T-helper 17 cell (primary cell): ENCODE measurements around the gene KDELR3. TPM values are rescaled to one million over a fixed set of nuclear protein-coding genes. Genes with fewer than 3 reads are reported as not detected.

Experiments
- ATAC-seq: fragments of 150-1000 bp; cut with Tn5 transposase; 2 replicates; pipeline ENCODE4 v1.10.0; 2021; ENCODE audit warnings: mild to moderate bottlenecking, moderate library complexity
- DNase-seq, 3 donors: peaks; one replicate each; pipeline versions ENCODE4 v3.0.0 to v3.0.0-alpha.2; 2020 to 2021
- H3K9me3 ChIP-seq: one replicate; pipeline ENCODE4 v1.7.0; 2013; ENCODE audit warnings: low read length, mild to moderate bottlenecking; ENCODE audit not compliant: control insufficient read depth, poor library complexity, severe bottlenecking
- H3K27ac Mint-ChIP-seq: one replicate; pipeline ENCODE4 v1.8.0; 2022; ENCODE audit warnings: mild to moderate bottlenecking, moderate library complexity, mixed read lengths
- H3K27me3 Mint-ChIP-seq: one replicate; pipeline ENCODE4 v1.8.0; 2022; ENCODE audit warnings: mixed read lengths
- H3K36me3 Mint-ChIP-seq: one replicate; pipeline ENCODE4 v1.8.0; 2022; ENCODE audit warnings: low read depth, mixed read lengths
- H3K4me1 Mint-ChIP-seq: one replicate; pipeline ENCODE4 v1.8.0; 2022; ENCODE audit warnings: mild to moderate bottlenecking, mixed read lengths
- H3K4me3 Mint-ChIP-seq: one replicate; pipeline ENCODE4 v1.8.0; 2022; ENCODE audit warnings: mild to moderate bottlenecking, moderate library complexity, mixed read lengths
- total RNA-seq, 4 donors: library from RNA in 2 of 4; stranded (reverse) in 2 of 4; gene quantifications; one replicate each; pipeline ENCODE4 v1.2.3 and lab custom pipeline; 2022 to 2026

The KDELR3 gene
- total RNA-seq, 2 donors from 2014 or later, result not detected

DNA sequence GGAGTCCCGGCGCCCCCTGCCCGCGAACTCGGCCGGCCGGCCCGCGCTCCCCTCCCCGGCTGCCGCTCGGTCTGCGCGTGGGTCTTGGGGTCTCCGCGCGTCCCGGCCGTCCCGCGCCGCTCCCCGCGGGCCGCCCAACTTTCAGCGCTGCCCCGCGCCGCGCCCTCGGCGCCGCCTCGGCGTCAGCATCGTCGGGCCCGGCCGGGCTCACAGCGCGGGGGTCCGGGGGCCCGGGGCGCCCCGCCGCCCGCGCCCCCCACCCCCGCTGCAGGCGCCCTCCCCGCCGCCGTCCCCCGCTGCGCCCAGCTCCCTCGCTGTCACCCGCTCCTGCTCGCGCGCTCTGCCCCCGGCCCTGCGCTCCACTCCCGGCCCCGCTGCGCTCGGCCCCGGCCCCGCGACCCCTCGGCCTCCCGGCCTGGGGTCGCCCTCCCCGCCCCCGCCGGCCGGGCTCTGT, 12.8 kb upstream of the KDELR3 start, which contains the start of gene KCNJ4:
TSS of gene KCNJ4 (minus strand) at position 124 of the 454 bp plus-strand sequence. CDS start 27,067 bp downstream, outside the sequence.
- Mint-ChIP-seq H3K4me1 (peaks cover 17% of the 10 kb centered on the region), H3K27ac (no peak within 1 kb of the TSS), H3K4me3 (peak within 1 kb of the TSS; percentile 88), H3K36me3 (peaks cover 18% of the 10 kb centered on the region), H3K27me3 (peaks cover 75% of the 10 kb centered on the region)
- H3K9me3 ChIP-seq, result no peaks in the 10 kb centered on the region
- no peak for DNase-seq
- ATAC-seq, result no peak

GRCh38 chr22:38455530-38456271, 12.2 kb upstream of the KDELR3 start:
- ATAC-seq (peak; percentile 41), DNase-seq (no peak)
- H3K36me3 Mint-ChIP-seq, result peaks cover 22% of the 10 kb centered on the region
- peaks cover 21% of the 10 kb centered on the region for H3K4me1 Mint-ChIP-seq
- peaks cover 75% of the 10 kb centered on the region for H3K27me3 Mint-ChIP-seq
- no peaks in the 10 kb centered on the region for H3K9me3 ChIP-seq
- peak overlapping the region; percentile 88 for H3K4me3 Mint-ChIP-seq
- no peak overlapping the region for H3K27ac Mint-ChIP-seq

- Mint-ChIP-seq H3K4me3 (peak overlapping the region; percentile 88), H3K27me3 (peaks cover 75% of the 10 kb centered on the region), H3K27ac (no peak overlapping the region), H3K36me3 (peaks cover 22% of the 10 kb centered on the region), H3K4me1 (peaks cover 21% of the 10 kb centered on the region)
- no peak for DNase-seq
- H3K9me3 ChIP-seq, result no peaks in the 10 kb centered on the region
- ATAC-seq, result no peak
Measured at GRCh38 chr22:38456272-38456835, 11.5 kb upstream of the KDELR3 start.

GRCh38 chr22:38456841-38457699, 10.8 kb upstream of the KDELR3 start:
- H3K4me3 Mint-ChIP-seq, result peak overlapping the region; percentile 88
- ATAC-seq (no peak), DNase-seq (no peak)
- peaks cover 21% of the 10 kb centered on the region for H3K4me1 Mint-ChIP-seq
- H3K9me3 ChIP-seq, result no peaks in the 10 kb centered on the region
- no peak overlapping the region for H3K27ac Mint-ChIP-seq
- H3K27me3 Mint-ChIP-seq, result peaks cover 77% of the 10 kb centered on the region
- H3K36me3 Mint-ChIP-seq, result peaks cover 22% of the 10 kb centered on the region

DNA sequence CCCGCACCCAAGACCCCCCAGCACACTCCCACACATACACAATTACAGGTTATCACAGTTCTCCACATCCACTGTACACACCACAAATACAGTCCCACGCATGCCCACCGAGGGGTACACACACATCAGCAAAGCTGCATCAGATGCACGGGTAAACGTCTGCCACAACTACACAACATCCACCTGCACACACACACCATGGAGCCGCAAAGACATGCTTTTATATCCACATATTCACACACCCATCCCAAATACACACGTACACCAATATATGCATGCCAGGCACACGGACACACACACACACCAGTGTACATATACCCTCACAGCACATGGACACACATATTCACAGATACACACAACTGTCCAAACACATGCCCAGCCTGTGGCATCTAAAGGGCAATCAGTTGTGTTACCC, 7.5 kb upstream of the KDELR3 start:
- no peak overlapping the region for H3K4me3 Mint-ChIP-seq

GRCh38 chr22:38461057-38461413, 6.9 kb upstream of the KDELR3 start:
- no peak for DNase-seq
- Mint-ChIP-seq H3K27ac (no peak overlapping the region), H3K4me3 (no peak overlapping the region), H3K36me3 (peaks cover 18% of the 10 kb centered on the region), H3K27me3 (peaks cover 86% of the 10 kb centered on the region), H3K4me1 (peaks cover 14% of the 10 kb centered on the region)
- ATAC-seq, result peak; percentile 29
- H3K9me3 ChIP-seq, result no peaks in the 10 kb centered on the region

More for the DNA sequence above, 7.5 kb upstream of the KDELR3 start:
- Mint-ChIP-seq H3K36me3 (peaks cover 18% of the 10 kb centered on the region), H3K27me3 (peaks cover 80% of the 10 kb centered on the region), H3K27ac (no peak overlapping the region), H3K4me1 (peaks cover 14% of the 10 kb centered on the region)
- no peaks in the 10 kb centered on the region for H3K9me3 ChIP-seq
- ATAC-seq (no peak), DNase-seq (no peak)

- H3K27me3 Mint-ChIP-seq, result peaks cover 86% of the 10 kb centered on the region
- peaks cover 16% of the 10 kb centered on the region for H3K36me3 Mint-ChIP-seq
- H3K4me3 Mint-ChIP-seq, result no peak overlapping the region
- ATAC-seq, result peak; percentile 79
- DNase-seq, result peak in 1 of 3 donors; percentile 37
- peaks cover 14% of the 10 kb centered on the region for H3K4me1 Mint-ChIP-seq
- no peaks in the 10 kb centered on the region for H3K9me3 ChIP-seq
- H3K27ac Mint-ChIP-seq, result no peak overlapping the region
Measured at GRCh38 chr22:38461414-38462081, 6.3 kb upstream of the KDELR3 start.

DNA sequence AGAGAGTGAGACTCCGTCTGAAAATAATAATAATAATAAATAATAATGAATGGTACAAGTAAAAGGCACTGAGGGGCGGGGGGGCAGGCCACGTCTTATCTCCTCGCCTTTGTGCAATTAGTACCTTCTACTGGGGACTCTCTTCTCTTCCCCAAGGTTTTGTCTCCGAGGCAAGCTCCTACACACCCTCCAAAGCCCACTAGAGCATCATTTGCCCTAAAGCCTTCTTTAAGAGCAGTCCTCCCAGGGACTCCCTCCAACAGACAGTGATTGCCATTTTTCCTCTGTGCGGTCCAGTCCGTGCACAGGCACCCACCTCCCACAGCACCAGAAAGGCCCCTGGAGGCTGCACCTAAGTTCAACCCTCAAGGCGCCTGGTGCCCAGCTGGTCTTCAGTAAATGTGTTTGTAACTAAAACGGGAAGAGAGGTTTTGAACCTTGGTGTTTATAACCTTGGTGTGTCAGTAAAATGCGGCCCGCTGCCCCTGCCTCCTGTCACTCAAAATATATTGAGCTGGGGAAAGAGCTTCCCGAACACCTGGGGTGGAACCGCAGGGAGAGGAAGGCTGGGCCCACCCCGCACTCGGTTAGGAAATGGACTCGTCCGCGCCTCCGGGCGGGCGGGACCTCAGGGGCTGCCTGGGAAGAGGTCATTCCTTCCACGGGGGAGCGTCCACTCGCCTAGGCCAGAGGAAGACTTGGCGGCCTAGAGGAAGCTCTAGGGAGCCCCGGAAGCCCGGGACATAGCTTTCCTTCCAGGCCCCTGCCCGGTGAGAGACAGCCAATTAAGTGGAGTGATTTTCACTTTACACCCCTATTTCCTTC, 4.7 kb upstream of the KDELR3 start:
- DNase-seq (no peak), ATAC-seq (no peak)
- Mint-ChIP-seq H3K4me1 (peaks cover 11% of the 10 kb centered on the region), H3K27me3 (peaks cover 82% of the 10 kb centered on the region), H3K36me3 (peaks cover 7% of the 10 kb centered on the region), H3K27ac (no peak overlapping the region), H3K4me3 (no peak overlapping the region)
- H3K9me3 ChIP-seq, result no peaks in the 10 kb centered on the region

DNA sequence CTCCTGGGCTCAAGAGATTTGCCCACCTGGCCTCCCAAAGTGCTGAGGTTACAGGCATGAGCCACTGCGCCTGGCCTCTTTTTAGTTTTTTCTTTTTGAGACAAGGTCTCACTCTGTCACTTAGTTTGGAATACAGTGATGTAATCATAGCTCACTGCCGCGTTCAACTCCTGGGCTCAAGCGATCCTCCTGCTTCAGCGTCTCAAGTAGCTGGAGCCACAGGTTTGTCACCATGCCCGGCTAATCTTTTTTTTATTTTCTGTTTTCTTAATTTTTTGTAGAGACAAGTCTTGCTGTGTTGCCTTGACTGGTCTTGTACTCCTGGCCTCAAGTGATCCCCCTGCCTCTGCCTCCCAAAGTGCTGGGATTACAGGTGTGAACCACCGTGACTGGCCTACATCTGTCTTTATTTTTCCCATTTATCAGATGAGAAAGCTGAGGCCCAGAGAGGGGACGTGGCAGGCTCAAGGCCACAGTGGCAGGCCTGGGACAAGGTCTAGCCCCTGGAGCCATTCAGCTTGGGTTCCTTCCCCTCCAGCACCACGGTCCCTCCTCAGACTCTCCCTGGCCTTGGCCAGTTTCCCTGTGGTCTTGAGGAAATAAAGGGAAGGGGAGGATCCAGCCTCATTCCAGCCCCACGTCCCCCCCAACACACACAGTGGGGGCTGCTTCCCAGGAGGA, 2.8 kb upstream of the KDELR3 start:
- no peak for DNase-seq
- Mint-ChIP-seq H3K36me3 (peaks cover 4% of the 10 kb centered on the region), H3K27me3 (peaks cover 68% of the 10 kb centered on the region), H3K27ac (no peak overlapping the region), H3K4me1 (peaks cover 11% of the 10 kb centered on the region), H3K4me3 (no peak overlapping the region)
- ATAC-seq, result no peak
- no peaks in the 10 kb centered on the region for H3K9me3 ChIP-seq

DNA sequence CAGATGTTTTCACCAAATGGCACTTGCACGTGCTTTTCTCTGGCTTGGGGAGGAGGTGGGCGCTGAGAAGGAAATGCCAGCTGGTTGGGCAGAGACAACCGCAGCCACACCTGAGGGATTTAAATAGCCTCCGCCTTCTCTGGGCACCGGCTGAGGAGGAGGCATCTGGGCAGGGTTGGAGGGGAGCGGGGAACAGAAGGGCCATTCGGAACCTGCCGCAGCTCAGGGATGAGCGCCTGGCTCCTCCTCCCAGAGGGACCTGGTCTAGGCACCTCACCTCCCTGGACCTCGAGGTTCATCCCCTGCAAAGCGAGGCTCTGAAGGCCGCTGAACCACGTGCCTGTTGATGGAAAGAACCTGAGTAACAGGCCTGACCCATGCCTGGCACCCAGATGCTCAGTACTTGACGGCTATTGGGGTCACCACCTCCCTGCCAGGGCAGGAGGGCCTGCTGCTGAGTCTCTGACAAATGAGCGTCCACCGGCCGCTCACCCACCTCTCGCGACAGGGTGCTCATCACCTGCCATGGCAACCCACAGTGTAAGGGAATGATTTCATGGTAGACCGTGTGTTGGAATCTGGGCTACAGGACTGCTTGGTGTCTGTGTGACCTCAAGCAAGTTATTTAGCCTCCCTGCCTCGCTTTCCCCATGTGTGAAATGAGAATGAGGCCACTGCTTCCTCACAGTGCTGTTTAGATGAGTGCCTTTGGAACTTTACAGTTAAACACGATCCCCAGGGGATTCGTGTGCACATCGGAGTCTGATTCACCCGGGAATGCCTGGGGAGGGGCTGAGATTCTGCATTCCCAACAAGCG, 2.0 kb upstream of the KDELR3 start:
- no peaks in the 10 kb centered on the region for H3K9me3 ChIP-seq
- Mint-ChIP-seq H3K4me3 (no peak overlapping the region), H3K27ac (no peak overlapping the region), H3K4me1 (peaks cover 7% of the 10 kb centered on the region), H3K36me3 (no peaks in the 10 kb centered on the region), H3K27me3 (peaks cover 60% of the 10 kb centered on the region)
- no peak for ATAC-seq
- DNase-seq, result no peak

GRCh38 chr22:38467438-38467903, 425 bp upstream of the KDELR3 start:
- peaks cover 7% of the 10 kb centered on the region for H3K4me1 Mint-ChIP-seq
- no peaks in the 10 kb centered on the region for H3K36me3 Mint-ChIP-seq
- peaks cover 44% of the 10 kb centered on the region for H3K27me3 Mint-ChIP-seq
- DNase-seq (no peak), ATAC-seq (no peak)
- no peaks in the 10 kb centered on the region for H3K9me3 ChIP-seq
- H3K27ac Mint-ChIP-seq, result peak overlapping the region; percentile 87
- H3K4me3 Mint-ChIP-seq, result peak overlapping the region; percentile 82
